GM12892 (cell line): ENCODE data around the gene KRTAP10-4.
"Not testable (repeated sequence)": the region's sequence is repeated elsewhere in the genome, so short reads cannot be mapped to it uniquely, and the experiment has no call there.

Source experiments
- POLR2A ChIP-seq: IDR thresholded peaks from 2 replicates; pipeline ENCODE4 v1.6.1; 2011; ENCODE audit warnings: low read depth, low read length, control low read depth
- POLR2AphosphoS5 ChIP-seq: IDR thresholded peaks from 2 replicates; pipeline ENCODE4 v1.6.1; 2011; ENCODE audit warnings: low read depth, low read length, control low read depth
- TAF1 ChIP-seq: IDR thresholded peaks from 2 replicates; pipeline ENCODE4 v1.6.1; 2011; ENCODE audit warnings: low read depth, mild to moderate bottlenecking, control low read depth, low read length, borderline replicate concordance

- not testable (repeated sequence) for TF ChIP-seq TAF1, POLR2A, POLR2AphosphoS5
These were observed 18.2 kb downstream of the KRTAP10-4 start for GRCh38 chr21:44591801-44592130.
